NCI-H1048 (cell line): Measurements from ENCODE around the gene MGA.

ENCODE experiments used
- DNase-seq: peaks from one replicate; lab custom pipeline; 2025; lab: John Stamatoyannopoulos, UW

Gene MGA

GRCh38 chr15:41660235-41661077, at the start of gene MGA:
Gene MGA, plus strand, starts transcription at chr15:41660405.
- DNase-seq, result peak; percentile 52

GRCh38 chr15:41620536-41621199, 39.5 kb upstream of the MGA start:
- no peak for DNase-seq

- peak; percentile 44 for DNase-seq
Observed at GRCh38 chr15:41621200-41622193, 38.7 kb upstream of the MGA start.

- DNase-seq, result no peak
Observed at GRCh38 chr15:41622901-41623300, 37.3 kb upstream of the MGA start.

- no peak for DNase-seq
Observed at GRCh38 chr15:41627203-41627602, 33.0 kb upstream of the MGA start.

- no peak for DNase-seq
Observed at GRCh38 chr15:41629463-41629862, 30.7 kb upstream of the MGA start.

- DNase-seq, result no peak
Observed at GRCh38 chr15:41629883-41630282, 30.3 kb upstream of the MGA start.

GRCh38 chr15:41630616-41631217, 29.5 kb upstream of the MGA start:
- DNase-seq, result no peak

- no peak for DNase-seq
Observed at GRCh38 chr15:41631880-41632470, 28.2 kb upstream of the MGA start.

GRCh38 chr15:41633609-41634008, 26.6 kb upstream of the MGA start:
- no peak for DNase-seq

- no peak for DNase-seq
Observed at GRCh38 chr15:41634072-41634626, 26.1 kb upstream of the MGA start.

- DNase-seq, result no peak
Observed at GRCh38 chr15:41637086-41637485, 23.1 kb upstream of the MGA start.

- no peak for DNase-seq
Observed at GRCh38 chr15:41640985-41641384, 19.2 kb upstream of the MGA start.

- DNase-seq, result no peak
Observed at GRCh38 chr15:41647262-41647661, 12.9 kb upstream of the MGA start.

- no peak for DNase-seq
Observed at GRCh38 chr15:41648097-41648496, 12.1 kb upstream of the MGA start.

GRCh38 chr15:41648770-41649169, 11.4 kb upstream of the MGA start:
- no peak for DNase-seq

GRCh38 chr15:41650806-41651205, 9.4 kb upstream of the MGA start:
- no peak for DNase-seq

- DNase-seq, result no peak
Observed at GRCh38 chr15:41651373-41651772, 8.8 kb upstream of the MGA start.

GRCh38 chr15:41653760-41654159, 6.4 kb upstream of the MGA start:
- DNase-seq, result no peak

GRCh38 chr15:41655716-41656115, 4.5 kb upstream of the MGA start:
- DNase-seq, result no peak

GRCh38 chr15:41656188-41656587, 4.0 kb upstream of the MGA start:
- no peak for DNase-seq
